Measurements from ENCODE around the gene SCYGR1. TPM values are rescaled to one million over a fixed set of nuclear protein-coding genes. Genes with fewer than 3 reads are reported as not detected.
"Not testable (repeated sequence)": the region's sequence is repeated elsewhere in the genome, so short reads cannot be mapped to it uniquely, and the experiment has no call there.

The SCYGR1 gene
- total RNA-seq, 2 experiments from 2014 or later, result not detected

DNA sequence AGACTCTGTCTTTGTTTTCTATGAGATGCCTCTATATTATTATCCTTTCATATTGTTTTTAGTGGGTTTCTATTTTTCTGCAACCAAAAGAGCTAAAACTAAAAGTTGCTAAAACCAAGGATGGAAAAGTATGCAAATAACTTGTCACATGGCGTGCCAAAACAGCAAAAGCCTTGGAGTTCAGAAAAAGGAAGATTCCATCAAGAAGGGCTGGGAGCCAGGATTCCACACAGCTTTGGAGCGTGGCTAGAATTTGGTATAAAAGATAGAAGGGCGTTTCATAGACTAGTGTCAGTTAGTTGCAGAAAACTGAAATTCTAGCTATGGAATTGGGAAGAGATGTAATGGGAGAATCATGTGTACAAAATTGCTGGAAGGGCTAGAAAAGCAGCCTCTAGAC, 4.1 kb downstream of the SCYGR1 start:
- Mint-ChIP-seq H3K36me3 (ENCODE audit: low read depth) (no peaks in the 10 kb centered on the region), H3K9me3 (no peaks in the 10 kb centered on the region), H3K4me1 (ENCODE audit: low read depth) (no peaks in the 10 kb centered on the region), H3K4me3 (no peak overlapping the region), H3K27me3 (peaks cover 11% of the 10 kb centered on the region), H3K27ac (no peak overlapping the region)
- TF ChIP-seq, protein P1, sequence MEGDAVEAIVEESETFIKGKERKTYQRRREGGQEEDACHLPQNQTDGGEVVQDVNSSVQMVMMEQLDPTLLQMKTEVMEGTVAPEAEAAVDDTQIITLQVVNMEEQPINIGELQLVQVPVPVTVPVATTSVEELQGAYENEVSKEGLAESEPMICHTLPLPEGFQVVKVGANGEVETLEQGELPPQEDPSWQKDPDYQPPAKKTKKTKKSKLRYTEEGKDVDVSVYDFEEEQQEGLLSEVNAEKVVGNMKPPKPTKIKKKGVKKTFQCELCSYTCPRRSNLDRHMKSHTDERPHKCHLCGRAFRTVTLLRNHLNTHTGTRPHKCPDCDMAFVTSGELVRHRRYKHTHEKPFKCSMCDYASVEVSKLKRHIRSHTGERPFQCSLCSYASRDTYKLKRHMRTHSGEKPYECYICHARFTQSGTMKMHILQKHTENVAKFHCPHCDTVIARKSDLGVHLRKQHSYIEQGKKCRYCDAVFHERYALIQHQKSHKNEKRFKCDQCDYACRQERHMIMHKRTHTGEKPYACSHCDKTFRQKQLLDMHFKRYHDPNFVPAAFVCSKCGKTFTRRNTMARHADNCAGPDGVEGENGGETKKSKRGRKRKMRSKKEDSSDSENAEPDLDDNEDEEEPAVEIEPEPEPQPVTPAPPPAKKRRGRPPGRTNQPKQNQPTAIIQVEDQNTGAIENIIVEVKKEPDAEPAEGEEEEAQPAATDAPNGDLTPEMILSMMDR (IDR thresholded peaks at IDR 0.05), result no peak
- no peak overlapping the region for H3K4me3 ChIP-seq (ENCODE audit: low read length)
- H3K9me3 ChIP-seq (ENCODE audit: control insufficient read depth in 1 of 2, insufficient read depth in 1 of 2, low read length in 2 of 2), result no peaks in the 10 kb centered on the region
- ChIA-PET POLR2A (no interaction called here), CTCF (no interaction called here)
- H3K4me1 ChIP-seq (ENCODE audit: insufficient read depth, low read length), result no peaks in the 10 kb centered on the region
- no peak for DNase-seq
- no peaks in the 10 kb centered on the region for H3K27me3 ChIP-seq (ENCODE audit: control insufficient read depth in 1 of 2, insufficient read depth in 2 of 2, low read length in 2 of 2)
- intact Hi-C loops (cut with DNase I, micrococcal nuclease), result no loop called here
- no peak overlapping the region for H3K27ac ChIP-seq (ENCODE audit: low read depth in 1 of 2, low read length in 2 of 2)
- no peaks in the 10 kb centered on the region for H3K36me3 ChIP-seq (ENCODE audit: insufficient read depth, low read length)
- no peak for ATAC-seq (ENCODE audit: poor library complexity)

DNA sequence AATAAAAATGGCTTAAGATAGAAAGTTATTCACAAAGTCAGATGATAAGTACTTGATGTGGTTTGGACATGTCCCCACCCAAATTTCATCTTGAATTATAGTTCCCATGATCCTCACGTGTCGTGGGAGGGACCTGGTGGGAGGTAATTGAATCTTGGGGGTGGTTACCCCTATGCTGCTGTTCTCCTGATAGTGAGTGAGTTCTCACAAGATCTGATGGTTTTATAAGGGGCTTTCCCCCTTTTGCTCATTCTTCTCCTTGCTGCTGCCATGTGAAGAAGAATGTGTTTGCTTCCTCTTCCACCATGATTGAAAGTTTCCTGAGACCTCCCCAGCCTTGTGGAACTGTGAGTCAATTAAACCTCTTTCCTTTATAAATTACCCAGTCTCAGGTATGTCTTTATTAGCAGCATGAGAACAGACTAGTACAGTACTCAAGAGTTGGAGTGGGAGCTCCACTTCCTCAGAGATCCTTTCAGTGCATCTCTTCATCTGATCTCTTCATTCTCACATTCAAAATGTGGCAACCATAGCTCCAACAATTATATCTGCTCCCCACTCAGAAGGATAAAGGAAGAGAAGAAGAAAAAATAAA, 5.4 kb downstream of the SCYGR1 start:
- ATAC-seq (ENCODE audit: poor library complexity); H3K9me3 Mint-ChIP-seq; H3K27me3 ChIP-seq (ENCODE audit: control insufficient read depth in 1 of 2, insufficient read depth in 2 of 2, low read length in 2 of 2); DNase-seq; H3K27ac Mint-ChIP-seq; H3K9me3 ChIP-seq (ENCODE audit: control insufficient read depth in 1 of 2, insufficient read depth in 1 of 2, low read length in 2 of 2); intact Hi-C loops (cut with DNase I, micrococcal nuclease); H3K36me3 Mint-ChIP-seq (ENCODE audit: low read depth); H3K4me1 Mint-ChIP-seq (ENCODE audit: low read depth); POLR2A ChIA-PET; H3K4me3 ChIP-seq (ENCODE audit: low read length); H3K4me3 Mint-ChIP-seq; H3K4me1 ChIP-seq (ENCODE audit: insufficient read depth, low read length); H3K27ac ChIP-seq (ENCODE audit: low read depth in 1 of 2, low read length in 2 of 2); H3K36me3 ChIP-seq (ENCODE audit: insufficient read depth, low read length); CTCF ChIA-PET: not testable (repeated sequence)
- peaks cover 15% of the 10 kb centered on the region for H3K27me3 Mint-ChIP-seq

DNA sequence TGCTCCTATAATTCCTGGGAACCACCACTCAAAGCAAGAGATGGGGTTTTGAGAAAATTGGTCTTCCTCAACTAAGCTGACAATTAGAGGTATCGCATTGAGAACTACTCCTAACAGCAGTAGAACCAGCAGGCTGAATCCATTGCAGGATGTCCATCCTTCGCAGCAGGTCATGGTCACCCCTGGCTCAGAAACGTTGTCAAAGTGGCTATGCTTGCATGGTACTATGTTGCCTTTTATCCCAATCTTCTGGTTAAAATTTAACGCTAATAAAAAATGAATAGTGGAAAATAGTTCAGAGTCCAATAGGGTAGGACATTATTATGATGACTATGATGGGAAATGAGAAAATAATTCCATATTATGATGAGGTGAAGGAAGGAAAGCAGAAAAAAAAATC, 8.7 kb downstream of the SCYGR1 start, which contains the start of gene TM4SF20:
TM4SF20 (minus strand) TSS at position 212 of the 400 bp plus-strand sequence; CDS start at position 174, 38 bp downstream.
- H3K27ac Mint-ChIP-seq, result no peak within 1 kb of the TSS
- H3K27me3 Mint-ChIP-seq, result peaks cover 16% of the 10 kb centered on the region
- Histone ChIP-seq H3K4me1 (ENCODE audit: insufficient read depth, low read length) (no peaks in the 10 kb centered on the region), H3K9me3 (ENCODE audit: control insufficient read depth in 1 of 2, insufficient read depth in 1 of 2, low read length in 2 of 2) (no peaks in the 10 kb centered on the region), H3K27me3 (ENCODE audit: control insufficient read depth in 1 of 2, insufficient read depth in 2 of 2, low read length in 2 of 2) (no peaks in the 10 kb centered on the region), H3K27ac (ENCODE audit: low read depth in 1 of 2, low read length in 2 of 2) (no peak within 1 kb of the TSS), H3K36me3 (ENCODE audit: insufficient read depth, low read length) (no peaks in the 10 kb centered on the region), H3K4me3 (ENCODE audit: low read length) (no peak within 1 kb of the TSS)
- no peaks in the 10 kb centered on the region for H3K4me1 Mint-ChIP-seq (ENCODE audit: low read depth)
- H3K9me3 Mint-ChIP-seq, result no peaks in the 10 kb centered on the region
- intact Hi-C loops (cut with DNase I, micrococcal nuclease), result no loop called here
- DNase-seq (no peak), ATAC-seq (ENCODE audit: poor library complexity) (no peak)
- POLR2A ChIA-PET, result no interaction called here
- H3K4me3 Mint-ChIP-seq, result no peak within 1 kb of the TSS
- CTCF ChIA-PET, result no interaction called here
- TF ChIP-seq, protein P1 (IDR thresholded peaks at IDR 0.05), result no peak
- no peaks in the 10 kb centered on the region for H3K36me3 Mint-ChIP-seq (ENCODE audit: low read depth)

DNA sequence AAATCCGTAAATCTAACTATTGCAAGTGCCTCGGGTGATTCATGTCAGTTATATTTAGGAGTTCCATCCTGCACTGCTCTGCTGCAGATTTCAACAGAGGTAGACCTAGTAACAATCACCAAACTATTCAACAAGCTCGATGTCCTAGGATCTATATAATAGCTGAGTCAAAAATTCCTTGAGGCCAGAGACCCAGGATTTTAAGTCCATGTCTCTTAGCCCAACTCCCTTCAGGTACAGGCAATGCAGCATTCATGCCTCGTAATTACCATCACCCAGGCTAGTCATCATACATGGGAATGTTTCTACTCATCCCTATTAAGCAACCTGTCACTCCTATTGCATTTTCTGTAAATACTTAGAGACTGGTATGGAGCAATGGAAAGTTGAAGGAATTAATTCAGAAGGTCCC, 9.4 kb downstream of the SCYGR1 start:
- peaks cover 11% of the 10 kb centered on the region for H3K27me3 Mint-ChIP-seq
- no peaks in the 10 kb centered on the region for H3K36me3 ChIP-seq (ENCODE audit: insufficient read depth, low read length)
- ChIA-PET CTCF (no interaction called here), POLR2A (no interaction called here)
- H3K27ac ChIP-seq (ENCODE audit: low read depth in 1 of 2, low read length in 2 of 2), result no peak overlapping the region
- TF ChIP-seq, protein P1 (IDR thresholded peaks at IDR 0.05), result no peak
- no peaks in the 10 kb centered on the region for H3K9me3 ChIP-seq (ENCODE audit: control insufficient read depth in 1 of 2, insufficient read depth in 1 of 2, low read length in 2 of 2)
- H3K9me3 Mint-ChIP-seq, result no peaks in the 10 kb centered on the region
- H3K27ac Mint-ChIP-seq, result no peak overlapping the region
- no peak overlapping the region for H3K4me3 ChIP-seq (ENCODE audit: low read length)
- ATAC-seq (ENCODE audit: poor library complexity) (no peak), DNase-seq (no peak)
- H3K36me3 Mint-ChIP-seq (ENCODE audit: low read depth), result no peaks in the 10 kb centered on the region
- H3K27me3 ChIP-seq (ENCODE audit: control insufficient read depth in 1 of 2, insufficient read depth in 2 of 2, low read length in 2 of 2), result no peaks in the 10 kb centered on the region
- H3K4me3 Mint-ChIP-seq, result no peak overlapping the region
- H3K4me1 Mint-ChIP-seq (ENCODE audit: low read depth), result no peaks in the 10 kb centered on the region
- no peaks in the 10 kb centered on the region for H3K4me1 ChIP-seq (ENCODE audit: insufficient read depth, low read length)
- intact Hi-C loops (cut with DNase I, micrococcal nuclease), result no loop called here

Data from CD4-positive, alpha-beta T cell (primary cell).